GM19239 (cell line): Measurements from ENCODE around the gene TMEM185A.
A peak's percentile ranks its signal among the peaks of the same experiment; 100 is the strongest.
"Not testable (repeated sequence)": the region's sequence is repeated elsewhere in the genome, so short reads cannot be mapped to it uniquely, and the experiment has no call there.

Experiments used
- DNase-seq: peaks from one replicate; pipeline ENCODE4 v3.0.0; 2011; ENCODE audit warnings: low spot score; ENCODE audit not compliant: insufficient read length
- FAIRE-seq: peaks from 2 replicates; lab custom pipeline; 2011; peaks lifted over from hg19 to GRCh38; lab: Jason Lieb, UNC

The TMEM185A gene

GRCh38 chrX:149567621-149568417, 63.8 kb downstream of the TMEM185A start:
- DNase-seq (no peak), FAIRE-seq (no peak)

- FAIRE-seq: no peak
Observed at GRCh38 chrX:149563359-149563758, 68.2 kb downstream of the TMEM185A start.

GRCh38 chrX:149555251-149555650, 76.3 kb downstream of the TMEM185A start:
- DNase-seq: not testable (repeated sequence)
- peak; percentile 89 for FAIRE-seq

More at GRCh38 chrX:149563359-149563758, 68.2 kb downstream of the TMEM185A start:
- DNase-seq: no peak

- FAIRE-seq: peak; percentile 64
- DNase-seq: not testable (repeated sequence)
Observed at GRCh38 chrX:149551939-149552248, 79.7 kb downstream of the TMEM185A start.

- peak; percentile 88 for FAIRE-seq
- DNase-seq: not testable (repeated sequence)
Observed at GRCh38 chrX:149551245-149551938, 80.2 kb downstream of the TMEM185A start.

- FAIRE-seq, DNase-seq: not testable (repeated sequence)
Observed at GRCh38 chrX:149550454-149550853, 81.1 kb downstream of the TMEM185A start.

GRCh38 chrX:149549701-149550100, 81.9 kb downstream of the TMEM185A start, which contains the start of gene HSFX3:
Gene HSFX3, minus strand, starts transcription at chrX:149549924. Its CDS starts 72 bp downstream, at chrX:149549852.
- DNase-seq: not testable (repeated sequence)
- peak; percentile 87 for FAIRE-seq

- not testable (repeated sequence) for DNase-seq, FAIRE-seq
Observed at GRCh38 chrX:149547782-149548181, 83.8 kb downstream of the TMEM185A start.

- FAIRE-seq, DNase-seq: not testable (repeated sequence)
Observed at GRCh38 chrX:149546962-149547361, 84.6 kb downstream of the TMEM185A start.
